Measurements from ENCODE around the gene AHCYL2.
A peak's percentile ranks its signal among the peaks of the same experiment; 100 is the strongest.
"Not testable (repeated sequence)": the region's sequence is repeated elsewhere in the genome, so short reads cannot be mapped to it uniquely, and the experiment has no call there.

The AHCYL2 gene

DNA sequence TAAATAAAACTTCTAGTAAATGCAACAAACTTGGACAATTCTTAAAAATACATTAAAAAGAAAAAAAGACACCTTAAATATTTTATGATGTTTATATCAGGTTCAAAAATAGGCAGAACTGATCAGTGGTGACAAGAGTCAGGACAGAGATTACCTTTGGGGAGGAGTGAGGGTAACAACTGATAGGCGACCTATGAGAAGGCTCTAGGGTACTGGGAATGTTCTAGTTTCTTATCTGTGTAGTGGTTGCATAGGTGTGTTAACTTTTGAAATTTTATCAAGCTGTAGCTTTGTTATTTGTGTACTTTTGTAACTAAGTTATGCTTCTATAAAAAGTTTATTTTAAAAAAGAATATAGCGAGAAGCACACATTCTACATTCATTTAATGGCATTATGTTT lies 134.3 kb downstream of the AHCYL2 start:
- DNase-seq: no peak

DNA sequence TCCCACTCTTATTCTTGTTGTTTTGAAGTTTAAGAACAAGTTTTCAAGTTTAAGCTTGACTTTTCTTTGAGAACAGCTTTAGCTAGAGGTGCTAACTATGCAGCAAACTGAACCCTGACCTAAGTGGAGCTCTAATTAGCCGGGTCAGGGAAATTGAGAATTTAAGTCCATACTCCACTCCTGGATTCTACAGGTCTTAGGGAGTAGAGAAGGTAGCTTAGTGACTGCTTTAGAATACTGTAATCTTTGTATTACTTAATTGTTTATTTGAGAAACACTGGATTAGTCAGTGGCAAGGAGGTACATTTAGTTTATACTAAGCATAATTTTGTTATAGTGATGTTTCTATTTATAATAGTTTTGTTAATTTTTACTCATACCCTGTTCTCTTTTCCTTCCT lies 134.8 kb downstream of the AHCYL2 start:
- DNase-seq: no peak

DNA sequence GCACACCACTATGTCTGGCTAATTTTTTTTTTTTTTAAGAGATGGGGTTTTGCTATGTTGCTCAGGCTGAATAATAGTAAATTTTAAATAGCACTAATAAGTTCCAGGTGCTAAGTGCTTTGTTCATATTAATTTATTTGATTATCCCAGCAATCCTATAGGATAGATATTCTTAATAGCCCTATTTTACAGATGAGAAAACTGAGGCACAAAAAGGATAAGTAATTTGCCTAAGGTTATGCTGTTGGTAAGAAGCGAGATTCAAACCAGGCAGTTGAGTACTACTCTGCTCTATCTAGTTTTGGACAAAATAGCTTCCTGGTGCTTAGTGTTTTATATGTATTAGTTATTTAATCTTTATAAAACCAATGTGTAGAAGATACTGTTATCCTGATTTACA lies 136.9 kb downstream of the AHCYL2 start:
- no peak for DNase-seq

DNA sequence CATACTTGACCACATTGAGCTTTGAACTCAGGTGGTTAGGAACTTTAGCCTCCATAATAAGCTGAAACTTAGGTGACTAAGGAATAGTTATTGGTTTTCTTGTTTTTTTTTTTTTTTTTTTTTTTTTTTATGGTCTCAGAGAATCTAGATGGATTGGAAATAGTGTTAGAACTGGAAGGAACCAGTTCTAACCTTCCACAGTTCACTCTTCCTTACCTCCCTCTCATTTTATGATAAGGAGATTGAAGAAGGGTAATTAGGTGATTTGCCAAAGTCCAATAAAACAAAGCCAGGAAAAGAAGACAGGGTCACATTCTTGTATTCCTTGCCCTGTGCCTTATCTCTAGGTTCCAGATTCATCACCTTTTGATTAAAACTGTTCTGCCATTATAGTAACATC lies 137.7 kb downstream of the AHCYL2 start:
- DNase-seq: no peak

DNA sequence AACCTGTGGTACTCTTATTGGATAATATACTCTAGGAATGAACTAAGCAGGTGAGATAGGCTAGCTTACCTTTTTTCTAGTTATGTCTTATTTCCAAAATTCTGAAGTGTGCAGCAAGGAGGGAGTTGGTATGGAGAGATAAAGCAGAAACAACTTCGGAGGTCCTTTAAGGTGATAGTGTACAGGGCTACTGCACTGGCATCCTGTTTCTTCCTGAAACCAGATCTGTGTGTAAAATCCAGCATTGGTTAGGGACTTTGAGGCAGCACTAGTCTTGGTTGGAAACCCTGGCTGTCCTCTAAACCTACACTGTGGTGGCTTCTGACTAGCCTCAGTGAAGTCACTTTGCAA lies 142.5 kb downstream of the AHCYL2 start:
- DNase-seq: no peak

DNA sequence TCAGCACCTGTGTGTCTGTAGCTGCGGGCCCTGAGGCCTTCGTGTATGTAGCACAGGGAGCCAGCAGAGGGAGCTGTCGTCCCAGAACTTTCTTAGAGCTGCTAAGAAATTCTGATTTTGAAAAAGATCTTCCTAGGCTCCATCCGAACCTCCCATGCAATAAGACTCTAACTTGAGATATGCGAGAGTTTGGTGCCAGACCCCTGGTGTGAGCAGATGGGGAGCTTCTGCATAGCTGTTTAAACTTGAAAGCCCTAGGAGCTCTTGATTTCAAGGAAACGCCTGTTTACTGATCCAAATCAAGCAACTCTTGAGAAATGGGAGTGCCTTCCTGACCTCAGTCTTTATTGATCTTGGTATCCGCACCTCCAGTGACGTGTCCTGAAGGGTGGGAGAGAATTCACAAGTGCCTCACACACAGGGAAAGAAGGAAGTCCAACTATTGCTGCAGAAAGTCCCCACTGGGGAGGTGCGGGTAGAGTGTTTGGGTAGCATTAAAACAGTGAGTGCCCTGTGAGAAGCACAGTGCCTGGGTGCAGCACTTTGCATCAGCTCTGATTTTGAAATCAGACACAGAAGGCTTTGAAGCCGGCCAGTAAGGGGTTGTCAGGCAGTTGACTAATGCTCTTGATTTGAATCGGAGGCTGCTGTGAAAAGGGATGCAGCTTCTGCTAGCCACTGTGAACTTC lies 143.0 kb downstream of the AHCYL2 start:
- peak; percentile 50 for DNase-seq

DNA sequence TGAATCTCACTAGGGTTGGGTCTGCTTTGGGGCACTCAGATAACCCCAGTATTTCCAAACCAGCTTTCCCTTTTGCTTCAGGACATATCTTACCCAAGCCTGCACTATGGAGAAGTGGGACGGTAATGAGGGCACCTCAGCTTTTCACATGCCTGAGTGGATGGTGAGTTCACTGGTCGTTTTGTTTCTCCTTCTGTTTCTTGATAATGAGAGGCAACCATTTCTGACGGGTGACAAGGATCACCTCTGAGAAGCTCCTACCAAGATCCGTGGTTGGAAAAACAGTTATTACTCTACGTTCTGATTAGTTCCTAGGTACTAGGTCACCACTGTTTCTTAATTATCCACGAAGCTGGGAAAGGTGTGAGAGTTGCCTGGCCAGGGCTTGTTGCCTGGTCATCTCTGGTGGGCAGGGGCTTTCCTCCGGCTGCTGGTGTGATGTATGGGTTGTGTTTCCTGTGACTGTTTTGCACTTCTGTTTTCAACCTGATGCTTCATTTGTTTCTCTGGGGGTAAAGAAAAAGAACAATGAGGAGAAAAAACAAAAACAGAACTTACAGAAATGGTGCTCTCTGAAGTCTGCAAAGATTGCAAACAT lies 143.7 kb downstream of the AHCYL2 start:
- no peak for DNase-seq

DNA sequence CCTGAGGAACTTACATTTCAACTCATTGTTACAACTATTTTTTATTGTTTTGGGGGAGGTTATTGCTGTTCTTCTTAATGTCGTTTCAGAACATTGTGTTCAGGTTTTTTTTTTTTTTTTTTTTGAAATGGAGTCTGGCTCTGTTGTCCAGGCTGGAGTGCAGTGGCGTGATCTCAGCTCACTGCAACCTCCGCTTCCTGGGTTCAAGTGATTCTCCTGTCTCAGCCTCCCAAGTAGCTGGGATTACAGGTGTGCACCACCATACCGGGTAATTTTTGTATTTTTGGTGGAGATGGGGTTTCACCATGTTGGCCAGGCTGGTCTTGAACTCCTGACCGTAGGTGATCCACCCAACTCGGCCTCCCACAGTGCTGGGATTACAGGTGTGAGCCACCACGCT lies 144.6 kb downstream of the AHCYL2 start:
- DNase-seq: not testable (repeated sequence)

DNA sequence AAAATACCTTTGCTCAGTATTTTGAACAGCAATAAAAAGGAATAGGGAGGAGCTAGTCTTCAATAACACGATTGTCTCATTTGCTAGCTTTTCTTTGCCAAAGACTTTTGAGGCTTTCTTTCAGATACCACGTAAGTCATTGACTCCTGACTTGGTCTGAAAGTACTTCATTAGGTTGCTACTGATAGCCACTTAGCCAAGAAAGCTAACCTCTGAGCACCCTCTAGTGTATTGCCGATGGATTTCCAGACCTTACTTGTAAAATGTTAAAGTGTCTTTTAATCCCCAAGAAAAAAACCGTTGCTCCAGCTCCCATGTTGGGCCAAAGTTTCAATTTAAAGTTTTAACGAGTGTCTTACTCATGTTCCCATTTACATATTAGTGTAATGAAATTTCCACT lies 146.0 kb downstream of the AHCYL2 start:
- DNase-seq: no peak

DNA sequence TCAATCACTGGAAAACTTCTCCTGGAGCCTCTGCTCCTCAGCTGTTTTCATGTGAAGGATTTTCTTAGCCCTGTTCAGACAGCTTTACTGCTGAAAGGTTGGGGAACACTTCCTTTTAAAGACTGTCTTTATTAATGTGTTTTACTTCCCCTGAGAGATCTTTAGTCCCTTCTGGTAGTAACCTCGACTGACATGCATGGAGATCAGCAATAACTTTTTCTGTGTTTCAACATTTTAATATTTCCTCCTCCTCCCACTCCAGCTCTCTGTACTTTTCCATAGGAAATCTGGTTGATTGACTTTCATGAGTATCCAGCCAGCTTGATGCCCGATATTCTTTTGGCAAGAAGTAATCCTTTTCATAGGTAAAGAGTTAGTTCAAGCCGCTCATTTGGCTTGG lies 146.7 kb downstream of the AHCYL2 start:
- DNase-seq: no peak

DNA sequence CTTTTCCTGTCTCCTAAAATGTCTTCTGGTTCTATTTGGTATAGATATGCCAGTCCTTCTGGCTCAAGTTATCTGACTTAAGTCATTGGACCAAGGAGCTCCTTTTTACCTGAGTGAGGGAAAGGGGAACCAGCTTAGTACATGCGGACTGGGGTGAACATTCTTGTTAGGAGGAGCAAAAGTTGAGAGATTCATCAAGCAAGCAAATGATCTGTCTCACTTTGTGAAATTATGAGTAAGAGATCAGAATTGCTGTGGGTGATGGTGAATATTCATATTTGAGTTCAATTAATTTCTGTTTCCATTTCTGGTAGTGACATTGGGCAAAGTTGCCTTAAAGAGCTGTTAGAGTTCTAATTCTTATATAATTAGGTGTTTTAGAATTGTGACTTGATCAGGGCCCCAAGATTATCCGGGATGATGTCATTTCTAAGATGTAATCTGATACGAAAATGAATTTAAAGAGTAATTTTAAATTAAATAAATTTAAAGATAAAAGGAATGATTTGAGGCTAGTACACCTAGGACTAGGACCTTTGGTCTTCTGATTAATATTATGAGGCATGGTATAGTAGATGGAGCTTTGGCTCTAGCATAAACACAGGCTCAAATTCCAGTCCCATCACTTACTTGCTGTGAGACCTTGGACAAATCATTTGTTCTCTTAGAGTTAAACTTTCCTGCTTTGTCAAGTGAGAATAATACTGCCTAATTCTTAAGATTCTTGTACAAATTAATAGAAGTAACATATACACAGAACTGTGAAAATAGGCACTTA lies 149.0 kb downstream of the AHCYL2 start:
- DNase-seq: no peak

DNA sequence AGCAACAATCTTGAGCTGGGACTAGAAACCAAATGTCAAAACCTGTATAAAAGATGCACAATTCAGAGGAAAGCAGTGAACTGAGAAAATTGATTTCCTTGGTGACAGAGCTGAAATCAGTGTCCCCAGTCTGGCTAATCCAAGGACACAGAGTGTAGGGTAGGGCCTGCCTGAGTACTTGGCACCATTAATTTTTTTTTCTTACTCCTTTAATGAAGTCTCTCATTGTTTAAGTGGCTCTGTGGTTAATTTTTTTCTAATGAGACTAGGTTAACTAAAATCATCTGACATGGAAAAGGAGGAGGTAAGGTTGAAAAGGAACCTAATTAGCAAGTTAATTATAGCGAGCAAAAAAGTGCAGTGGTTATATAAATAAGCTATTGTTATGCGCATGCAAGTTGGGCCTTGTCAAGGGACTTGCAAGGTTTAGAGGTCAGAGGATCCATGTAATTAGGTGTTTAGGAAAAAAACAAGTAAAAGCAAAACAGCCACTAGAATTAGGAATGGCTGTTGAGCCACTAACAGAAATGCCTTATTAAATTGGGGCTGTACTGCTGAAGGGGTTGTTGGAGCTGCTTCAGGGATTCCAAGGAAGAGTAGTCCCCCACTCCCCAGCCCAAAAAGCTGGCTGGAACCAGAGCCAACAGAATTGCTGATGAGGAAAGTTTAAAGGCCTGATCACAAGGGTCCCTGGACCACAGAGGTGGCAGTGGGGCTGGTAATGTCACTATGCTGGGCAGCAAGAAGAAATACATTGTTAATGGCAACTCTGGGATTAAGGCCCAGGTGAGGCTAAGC lies 150.5 kb downstream of the AHCYL2 start:
- DNase-seq: no peak

DNA sequence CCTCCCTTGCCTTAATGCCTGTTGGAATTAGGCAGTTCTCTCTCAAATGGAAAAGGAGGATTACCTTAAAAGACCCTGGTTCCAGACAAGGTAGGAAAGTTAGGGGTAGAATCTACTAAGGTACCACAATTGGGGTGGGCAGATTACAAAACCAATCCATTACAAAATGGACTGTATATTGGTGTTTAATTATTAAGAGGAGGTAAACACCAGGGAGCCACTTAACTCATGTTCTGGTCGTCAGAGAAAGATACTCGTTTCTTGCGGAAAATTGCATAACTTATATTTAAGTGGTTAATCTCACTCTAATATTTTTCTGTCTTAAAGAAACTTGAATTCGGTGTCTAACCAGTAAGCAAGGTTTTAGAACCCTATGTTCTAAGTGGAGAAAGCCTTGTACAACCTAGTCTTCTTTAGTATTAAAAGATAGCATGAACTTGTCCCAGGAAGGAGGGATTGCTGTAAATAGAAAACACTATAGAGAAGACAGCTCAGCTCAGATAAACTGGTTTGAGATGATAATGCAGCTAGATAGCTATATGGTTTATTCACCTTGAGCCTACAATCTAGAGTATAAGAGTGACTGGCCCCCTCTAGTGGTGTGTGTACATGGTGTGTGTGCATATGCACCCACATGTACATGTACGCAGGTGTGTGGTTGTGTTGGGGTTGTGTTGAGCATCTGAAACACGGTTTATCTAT lies 151.4 kb downstream of the AHCYL2 start:
- DNase-seq: no peak

DNA sequence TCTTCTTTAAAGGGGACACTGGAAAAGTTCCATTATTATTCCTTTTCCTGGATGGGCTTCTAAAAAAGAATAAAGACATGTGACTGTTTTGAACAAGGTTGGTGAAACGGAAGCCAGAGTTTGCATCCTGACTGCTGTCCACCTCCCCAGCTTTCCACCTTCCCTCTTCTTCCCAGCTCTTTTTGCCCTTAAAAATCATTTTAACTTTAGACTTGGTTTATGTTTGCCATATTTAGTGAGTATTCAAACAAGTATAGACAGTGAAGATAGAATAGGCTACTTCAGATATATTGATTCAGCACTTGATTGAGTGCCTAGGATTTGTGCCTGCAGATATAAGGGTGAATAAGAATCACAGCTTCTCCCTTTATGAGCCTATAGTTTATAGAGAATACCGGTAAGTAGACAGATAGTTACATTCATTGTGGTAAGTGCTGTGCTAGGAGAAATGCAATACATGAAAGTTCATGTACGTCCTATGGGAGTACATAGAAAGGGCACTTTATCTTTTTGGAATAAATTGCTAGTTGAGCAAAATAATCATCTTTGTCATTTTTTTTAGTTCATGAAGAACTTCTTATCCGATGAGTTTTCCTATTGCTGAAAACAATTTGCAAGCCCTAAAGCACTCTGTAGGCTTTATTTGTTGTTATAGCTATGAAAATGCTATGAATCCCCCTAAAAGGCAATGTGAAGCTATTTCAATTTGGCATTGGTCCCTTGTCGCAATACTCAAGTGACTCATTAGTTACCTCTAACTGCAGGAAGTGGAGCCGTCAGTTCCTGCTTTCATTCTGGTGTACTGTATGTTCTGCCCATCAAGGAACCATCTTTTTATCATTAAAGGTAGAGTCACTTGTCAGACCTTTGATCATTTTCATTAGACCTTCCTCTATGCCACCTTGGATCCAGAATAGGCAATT lies 152.2 kb downstream of the AHCYL2 start:
- DNase-seq: no peak

DNA sequence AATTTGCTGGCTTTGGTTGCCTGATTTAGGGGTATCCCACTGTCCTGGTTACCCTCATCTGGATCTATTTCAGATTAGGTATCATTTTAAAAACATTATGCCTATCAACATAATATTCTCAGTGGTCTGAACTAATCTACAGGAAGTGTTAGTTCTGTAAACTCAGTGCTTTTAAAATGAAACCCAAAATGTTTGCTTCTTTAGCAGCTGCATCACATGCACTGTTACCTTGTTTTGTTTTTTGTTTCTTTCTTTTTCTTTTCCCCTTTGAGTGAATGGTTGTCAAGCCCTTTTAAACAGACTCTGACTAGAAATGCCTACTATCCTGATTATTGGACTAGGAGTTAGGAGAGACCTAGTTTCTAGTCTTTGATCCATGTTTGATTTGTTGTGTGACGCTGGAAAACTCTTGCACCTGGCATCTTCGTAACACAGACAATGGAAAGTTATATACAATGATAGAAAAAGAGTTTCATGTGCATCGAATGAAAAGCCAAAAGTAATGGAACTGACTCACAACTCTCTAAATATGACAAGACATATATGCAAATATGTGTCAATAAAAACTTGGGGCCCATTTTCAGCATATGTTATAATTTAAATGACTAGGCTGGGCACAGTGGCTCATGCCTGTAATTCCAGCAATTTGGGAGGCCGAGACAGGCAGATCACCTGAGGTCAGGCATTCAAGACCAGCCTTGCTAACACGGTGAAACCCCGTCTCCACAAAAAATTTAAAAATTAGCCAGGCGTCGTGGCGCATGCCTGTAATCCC lies 157.1 kb downstream of the AHCYL2 start:
- DNase-seq: no peak

DNA sequence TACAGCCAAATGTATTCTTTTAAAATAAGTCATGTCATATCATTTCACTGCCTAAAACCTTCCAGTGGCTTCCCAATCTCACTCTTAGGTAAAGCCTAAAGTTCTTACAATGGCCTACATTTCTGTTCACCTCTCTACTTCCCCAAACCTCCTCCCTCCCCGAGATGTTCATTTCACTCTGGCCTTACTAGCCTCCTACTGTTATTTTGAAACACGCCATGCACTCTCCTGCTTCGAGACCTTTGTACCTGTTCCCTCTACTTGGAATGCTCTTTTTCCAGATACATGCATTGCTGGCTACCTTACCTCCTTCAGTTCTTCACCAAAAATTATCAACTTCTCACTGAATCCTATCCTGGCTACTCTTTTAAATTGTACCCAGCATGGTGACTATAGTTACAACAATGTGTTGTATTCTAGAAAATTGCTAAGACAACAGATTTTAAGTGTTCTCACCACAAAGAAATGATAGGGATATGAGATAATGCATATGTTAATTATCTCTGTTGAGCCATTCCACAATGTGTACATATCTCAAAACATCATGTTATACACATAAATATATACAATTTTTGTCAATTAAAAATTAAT lies 158.8 kb downstream of the AHCYL2 start:
- no peak for DNase-seq

DNA sequence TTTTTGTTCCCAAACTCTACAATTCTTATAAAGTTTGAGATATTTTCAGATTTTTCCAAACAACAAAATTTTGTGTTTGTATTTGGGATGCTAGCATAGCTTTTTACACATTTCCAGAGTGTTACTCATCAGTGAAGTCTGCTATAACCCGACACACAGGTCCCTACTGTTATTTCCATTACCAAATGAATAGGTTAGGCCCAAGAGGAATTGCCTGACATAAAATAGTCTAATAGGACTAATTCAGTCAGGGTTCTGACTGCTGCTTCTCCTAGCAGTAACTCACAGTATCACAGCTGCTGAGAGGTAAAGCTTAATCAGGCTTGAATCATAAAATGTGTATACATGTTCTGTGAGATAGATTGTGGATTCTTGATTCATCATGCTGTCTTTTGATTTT lies 160.3 kb downstream of the AHCYL2 start:
- DNase-seq: no peak

DNA sequence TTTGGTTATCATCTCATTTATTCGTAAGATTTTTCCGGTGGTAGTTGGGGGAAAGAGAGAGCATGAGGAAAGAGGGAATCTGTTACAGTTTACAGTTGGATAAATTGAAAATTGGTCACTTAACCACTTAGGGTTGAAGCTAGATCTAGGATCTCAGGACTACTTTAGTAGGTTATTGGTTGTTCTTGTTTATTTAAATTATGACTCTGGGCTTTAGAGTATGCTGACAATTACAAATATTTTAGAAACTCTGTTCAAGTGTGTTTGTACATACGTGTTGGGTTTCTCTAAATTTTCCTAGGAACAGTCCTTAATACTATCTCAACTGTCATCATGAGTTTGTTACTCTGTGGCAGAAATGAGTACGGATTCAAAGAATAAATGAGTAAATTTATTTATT lies 160.8 kb downstream of the AHCYL2 start:
- DNase-seq: no peak

DNA sequence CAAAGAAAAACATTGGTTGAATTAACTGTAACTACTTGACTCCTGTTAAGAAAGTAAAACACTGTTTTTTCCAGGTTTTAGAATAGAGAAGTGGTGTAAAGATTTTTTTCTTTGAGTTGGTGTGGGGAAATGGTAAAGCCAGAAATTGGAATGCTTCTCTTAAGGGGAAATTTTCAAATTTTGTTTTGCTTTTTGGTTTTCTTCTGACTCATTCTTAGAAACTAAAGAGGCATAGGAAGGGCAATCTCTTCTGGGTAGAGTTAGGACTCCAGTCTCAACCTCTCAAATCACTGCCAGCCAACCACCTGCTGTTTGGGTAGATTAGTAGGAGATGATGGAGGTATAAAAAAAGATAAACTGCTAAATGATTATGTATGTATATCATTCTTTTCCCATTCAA lies 161.7 kb downstream of the AHCYL2 start:
- DNase-seq: no peak

DNA sequence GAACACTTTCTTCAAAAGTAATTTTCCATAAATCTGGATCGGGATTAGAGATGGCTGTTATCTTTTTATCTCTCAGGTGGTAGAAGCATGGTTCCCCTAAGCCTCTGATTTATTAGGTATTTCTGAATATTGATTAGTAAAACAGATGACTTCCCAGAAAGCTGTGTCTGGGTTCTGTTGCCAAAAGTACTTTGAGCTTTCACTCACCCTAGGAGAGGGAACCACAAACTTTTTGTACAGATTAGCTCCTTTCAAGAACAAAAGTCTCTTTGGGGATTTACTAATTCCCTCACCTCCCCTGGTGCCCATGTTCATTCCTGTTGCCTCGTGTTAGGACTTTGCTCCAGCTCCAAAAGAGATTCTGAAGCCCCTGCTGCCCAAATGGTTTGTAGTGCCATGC lies 162.7 kb downstream of the AHCYL2 start:
- DNase-seq: no peak
